ENCODE measurements around the gene ZW10. TPM values are rescaled to one million over a fixed set of nuclear protein-coding genes. Genes with fewer than 3 reads are reported as not detected.

ZW10 gene
- total RNA-seq, 4 donors from 2014 or later, result 11.3 to 14.5 (median 12.8) TPM

GRCh38 chr11:113814181-113814580, 40.7 kb upstream of the ZW10 start:
- Histone ChIP-seq H3K4me3 (replicated peaks in 1 of 3) (no peak overlapping the region), H3K9me3 (no peaks in the 10 kb centered on the region), H3K4me1 (no peaks in the 10 kb centered on the region), H3K27me3 (no peaks in the 10 kb centered on the region), H3K27ac (no peak overlapping the region), H3K36me3 (peaks cover 0 to 1% of the 10 kb centered on the region in 2 donors)
- intact Hi-C loops (cut with DNase I), result no loop called here
- DNase-seq, result no peak
- no peak for TF ChIP-seq POLR2A (IDR thresholded peaks at IDR 0.05)
- no peak for TF ChIP-seq CTCF (IDR thresholded peaks at IDR 0.05)

DNA sequence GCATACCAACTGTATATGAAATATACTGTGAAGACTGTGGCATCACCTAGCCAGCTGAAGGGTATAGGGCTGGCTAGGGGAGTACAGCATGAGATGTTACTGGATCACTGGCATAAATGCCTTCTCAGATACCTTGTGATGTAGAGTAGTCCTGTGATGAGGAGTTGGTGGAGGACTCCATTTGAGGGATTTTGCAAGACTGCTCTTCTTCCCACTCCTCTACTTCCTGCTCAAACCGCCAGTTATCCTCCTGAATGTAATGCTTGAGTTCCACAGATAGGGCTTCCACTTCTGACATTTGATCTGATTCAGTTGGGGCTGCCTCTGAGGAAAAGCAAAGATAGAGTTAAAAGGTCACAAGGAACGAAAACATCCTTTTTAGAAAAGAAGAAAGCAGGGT, 35.4 kb upstream of the ZW10 start:
- H3K9me3 ChIP-seq, result no peaks in the 10 kb centered on the region
- H3K4me3 ChIP-seq (replicated peaks in 1 of 3), result no peak overlapping the region
- DNase-seq, result no peak
- H3K36me3 ChIP-seq, result peaks cover 16 to 22% of the 10 kb centered on the region in 2 donors
- intact Hi-C loops (cut with DNase I), result no loop called here
- no peaks in the 10 kb centered on the region for H3K27me3 ChIP-seq
- WGBS, 2 donors, result 48% methylated on average over 2 of the region's 2 CpGs
- no peaks in the 10 kb centered on the region for H3K4me1 ChIP-seq
- H3K27ac ChIP-seq, result no peak overlapping the region
- TF ChIP-seq CTCF (IDR thresholded peaks at IDR 0.05) (no peak), POLR2A (IDR thresholded peaks at IDR 0.05) (no peak)

DNA sequence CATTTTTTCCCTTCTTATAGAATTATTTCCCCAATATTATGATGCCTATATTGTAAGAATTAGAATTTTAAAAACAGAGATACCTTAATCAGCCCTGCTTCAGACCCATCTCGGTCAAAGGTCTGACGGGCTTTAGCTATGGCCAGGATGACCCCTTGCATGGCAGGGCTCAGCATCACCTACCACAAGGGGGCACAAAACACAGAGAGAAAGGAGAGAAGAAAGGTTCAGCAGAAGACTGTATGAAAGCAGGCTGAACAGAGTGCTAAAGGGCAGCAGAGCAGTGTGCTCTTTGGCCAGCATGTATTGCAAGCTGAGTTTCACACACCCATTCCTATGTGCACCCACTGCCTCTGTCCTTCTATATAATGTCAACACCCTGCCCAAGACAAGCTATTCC, 32.9 kb upstream of the ZW10 start:
- no peaks in the 10 kb centered on the region for H3K27me3 ChIP-seq
- intact Hi-C loops (cut with DNase I), result no loop called here
- no peak overlapping the region for H3K4me3 ChIP-seq (replicated peaks in 1 of 3)
- no peaks in the 10 kb centered on the region for H3K4me1 ChIP-seq
- no peaks in the 10 kb centered on the region for H3K9me3 ChIP-seq
- H3K36me3 ChIP-seq, result peaks cover 20 to 34% of the 10 kb centered on the region in 2 donors
- no peak overlapping the region for H3K27ac ChIP-seq
- WGBS, 2 donors, result 94% methylated on average over 2 of the region's 2 CpGs
- TF ChIP-seq CTCF (IDR thresholded peaks at IDR 0.05) (peak in 1 of 6 experiments; percentile 27), POLR2A (IDR thresholded peaks at IDR 0.05) (no peak)
- DNase-seq, result peak; percentile 2 to 8

DNA sequence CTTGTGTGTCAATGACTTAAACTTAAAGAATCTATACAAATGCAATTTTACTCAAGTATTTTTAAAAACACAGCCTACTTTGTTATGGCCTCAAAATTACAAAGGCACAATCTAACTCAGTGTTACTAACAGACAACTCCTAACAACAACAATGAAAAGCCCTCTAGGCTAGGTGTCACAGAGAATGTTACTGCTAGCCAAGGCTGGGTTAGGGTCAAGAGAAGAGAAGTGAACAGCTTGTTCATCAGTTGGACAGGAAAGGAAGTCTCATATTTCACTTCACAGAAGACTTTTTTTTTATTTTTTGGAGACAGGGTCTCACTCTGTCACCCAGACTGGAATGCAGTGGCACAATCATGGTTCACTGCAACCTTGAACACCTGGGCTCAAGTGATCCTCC, 32.1 kb upstream of the ZW10 start:
- TF ChIP-seq CTCF (IDR thresholded peaks at IDR 0.05), result no peak
- no peak for TF ChIP-seq POLR2A (IDR thresholded peaks at IDR 0.05)

GRCh38 chr11:113802621-113803020, 29.1 kb upstream of the ZW10 start:
- Histone ChIP-seq H3K27me3 (no peaks in the 10 kb centered on the region), H3K9me3 (no peaks in the 10 kb centered on the region), H3K27ac (no peak overlapping the region), H3K36me3 (peaks cover 17 to 26% of the 10 kb centered on the region in 2 donors), H3K4me3 (replicated peaks in 1 of 3) (no peak overlapping the region), H3K4me1 (no peaks in the 10 kb centered on the region)
- no peak for TF ChIP-seq CTCF (IDR thresholded peaks at IDR 0.05)
- no peak for TF ChIP-seq POLR2A (IDR thresholded peaks at IDR 0.05)
- intact Hi-C loops (cut with DNase I), result no loop called here
- no peak for DNase-seq

More for the DNA sequence above, 32.1 kb upstream of the ZW10 start:
- Histone ChIP-seq H3K4me3 (replicated peaks in 1 of 3) (no peak overlapping the region), H3K4me1 (no peaks in the 10 kb centered on the region), H3K9me3 (no peaks in the 10 kb centered on the region), H3K36me3 (peaks cover 27 to 34% of the 10 kb centered on the region in 2 donors), H3K27ac (no peak overlapping the region), H3K27me3 (no peaks in the 10 kb centered on the region)
- DNase-seq, result no peak
- intact Hi-C loops (cut with DNase I), result no loop called here
